OCI-LY1 (cell line): ENCODE results near the gene CENPC.

Experiments
- H2AFZ ChIP-seq: fragments of 200-600 bp; sonication (generic), shearing (Covaris generic); 2 replicates; pipeline ENCODE4 v1.6.0; 2014; ENCODE audit warnings: antibody characterized with exemption, mild to moderate bottlenecking, low read length
- H3F3A ChIP-seq: fragments of 200-600 bp; sonication (generic), shearing (Covaris generic); 2 replicates; pipeline ENCODE4 v1.6.0; 2014; ENCODE audit warnings: mild to moderate bottlenecking, antibody characterized with exemption, low read length, moderate library complexity; ENCODE audit not compliant: insufficient read depth
- H3K27ac ChIP-seq: fragments of 200-600 bp; sonication (generic); 2 replicates; pipeline ENCODE4 v1.5.1; 2014; ENCODE audit warnings: low read length, mixed run types, mild to moderate bottlenecking, low read depth; ENCODE audit not compliant: poor library complexity, severe bottlenecking
- H3K27me3 ChIP-seq: fragments of 200-600 bp; sonication (generic); 2 replicates; pipeline ENCODE4 v1.6.0; 2014; ENCODE audit warnings: antibody characterized with exemption, mild to moderate bottlenecking, low read length, moderate library complexity; ENCODE audit not compliant: insufficient read depth
- H3K36me3 ChIP-seq: fragments of 200-600 bp; sonication (generic); 2 replicates; pipeline ENCODE4 v1.6.1; 2014; ENCODE audit warnings: mild to moderate bottlenecking, antibody characterized with exemption, low read length, moderate library complexity, mixed read lengths; ENCODE audit not compliant: insufficient read depth
- H3K4me1 ChIP-seq: fragments of 200-600 bp; sonication (generic); 2 replicates; pipeline ENCODE4 v1.5.1; 2014; ENCODE audit warnings: mild to moderate bottlenecking, low read length, moderate library complexity; ENCODE audit not compliant: insufficient read depth, severe bottlenecking
- H3K4me2 ChIP-seq: fragments of 200-600 bp; sonication (generic), shearing (Covaris generic); 2 replicates; pipeline ENCODE4 v1.6.1; 2014; ENCODE audit warnings: low read length
- H3K4me3 ChIP-seq: fragments of 200-600 bp; sonication (generic); 2 replicates; pipeline ENCODE4 v1.5.1; 2014; ENCODE audit warnings: low read length, low read depth, mild to moderate bottlenecking, mixed read lengths; ENCODE audit not compliant: poor library complexity, severe bottlenecking
- H3K79me2 ChIP-seq: fragments of 200-600 bp; shearing (Covaris generic); 2 replicates; pipeline ENCODE4 v1.6.1; 2016; ENCODE audit warnings: mixed run types, low read length, mixed read lengths; ENCODE audit not compliant: insufficient read depth
- H3K9ac ChIP-seq: fragments of 200-600 bp; sonication (generic), shearing (Covaris generic); 2 replicates; pipeline ENCODE4 v1.6.1; 2014; ENCODE audit warnings: mild to moderate bottlenecking, low read length, mixed read lengths
- H3K9me2 ChIP-seq: fragments of 200-600 bp; sonication (generic), shearing (Covaris generic); 2 replicates; pipeline ENCODE4 v1.6.1; 2014; ENCODE audit warnings: low read depth, mild to moderate bottlenecking, low read length, mixed read lengths
- H3K9me3 ChIP-seq: fragments of 200-600 bp; shearing (Covaris generic); 2 replicates; pipeline ENCODE4 v1.6.1; 2014; ENCODE audit warnings: low read length, mixed read lengths
- H4K20me1 ChIP-seq: fragments of 200-600 bp; sonication (generic), shearing (Covaris generic); 2 replicates; pipeline ENCODE4 v1.6.0; 2016; ENCODE audit warnings: mild to moderate bottlenecking, low read length; ENCODE audit not compliant: insufficient read depth
- EZH2 ChIP-seq: fragments of 200-600 bp; sonication (generic), shearing (Covaris generic); IDR thresholded peaks from 2 replicates; pipeline ENCODE4 v1.8.0; 2017; ENCODE audit warnings: borderline replicate concordance, mixed run types, mild to moderate bottlenecking, antibody characterized with exemption, low read length, moderate library complexity, mixed read lengths
- TF ChIP-seq, protein P1 (sequence below): fragments of 200-600 bp; sonication (generic), shearing (Covaris generic); IDR thresholded peaks from 2 replicates; pipeline ENCODE4 v1.5.1; 2017; ENCODE audit warnings: mild to moderate bottlenecking, antibody characterized with exemption, low read length, moderate library complexity, mixed read lengths

Gene CENPC

GRCh38 chr4:67520141-67520540, 25.2 kb downstream of the CENPC start:
- Histone ChIP-seq H3K79me2 (peaks cover 29% of the 10 kb centered on the region), H3K9me2 (no peaks in the 10 kb centered on the region), H3K9me3 (no peaks in the 10 kb centered on the region), H3K36me3 (peaks cover 65% of the 10 kb centered on the region), H3K9ac (no peak overlapping the region), H3K4me2 (no peak overlapping the region), H3K4me3 (no peak overlapping the region), H3F3A (no peaks in the 10 kb centered on the region), H3K4me1 (no peaks in the 10 kb centered on the region), H3K27ac (no peak overlapping the region), H2AFZ (no peak overlapping the region), H3K27me3 (no peaks in the 10 kb centered on the region), H4K20me1 (no peaks in the 10 kb centered on the region)
- TF ChIP-seq, protein P1, sequence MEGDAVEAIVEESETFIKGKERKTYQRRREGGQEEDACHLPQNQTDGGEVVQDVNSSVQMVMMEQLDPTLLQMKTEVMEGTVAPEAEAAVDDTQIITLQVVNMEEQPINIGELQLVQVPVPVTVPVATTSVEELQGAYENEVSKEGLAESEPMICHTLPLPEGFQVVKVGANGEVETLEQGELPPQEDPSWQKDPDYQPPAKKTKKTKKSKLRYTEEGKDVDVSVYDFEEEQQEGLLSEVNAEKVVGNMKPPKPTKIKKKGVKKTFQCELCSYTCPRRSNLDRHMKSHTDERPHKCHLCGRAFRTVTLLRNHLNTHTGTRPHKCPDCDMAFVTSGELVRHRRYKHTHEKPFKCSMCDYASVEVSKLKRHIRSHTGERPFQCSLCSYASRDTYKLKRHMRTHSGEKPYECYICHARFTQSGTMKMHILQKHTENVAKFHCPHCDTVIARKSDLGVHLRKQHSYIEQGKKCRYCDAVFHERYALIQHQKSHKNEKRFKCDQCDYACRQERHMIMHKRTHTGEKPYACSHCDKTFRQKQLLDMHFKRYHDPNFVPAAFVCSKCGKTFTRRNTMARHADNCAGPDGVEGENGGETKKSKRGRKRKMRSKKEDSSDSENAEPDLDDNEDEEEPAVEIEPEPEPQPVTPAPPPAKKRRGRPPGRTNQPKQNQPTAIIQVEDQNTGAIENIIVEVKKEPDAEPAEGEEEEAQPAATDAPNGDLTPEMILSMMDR = no peak
- no peak for TF ChIP-seq EZH2

GRCh38 chr4:67512501-67512900, 32.8 kb downstream of the CENPC start:
- Histone ChIP-seq H2AFZ (no peak overlapping the region), H3K27me3 (no peaks in the 10 kb centered on the region), H3K4me3 (no peak overlapping the region), H3K27ac (no peak overlapping the region), H3F3A (no peaks in the 10 kb centered on the region), H3K9me2 (no peaks in the 10 kb centered on the region), H4K20me1 (no peaks in the 10 kb centered on the region), H3K79me2 (no peaks in the 10 kb centered on the region; the same call in 1 of the 2 replicates), H3K4me2 (no peak overlapping the region), H3K36me3 (peaks cover 89% of the 10 kb centered on the region), H3K9me3 (no peaks in the 10 kb centered on the region), H3K9ac (no peak overlapping the region), H3K4me1 (no peaks in the 10 kb centered on the region)
- no peak for TF ChIP-seq EZH2
- TF ChIP-seq, protein P1 = no peak

DNA sequence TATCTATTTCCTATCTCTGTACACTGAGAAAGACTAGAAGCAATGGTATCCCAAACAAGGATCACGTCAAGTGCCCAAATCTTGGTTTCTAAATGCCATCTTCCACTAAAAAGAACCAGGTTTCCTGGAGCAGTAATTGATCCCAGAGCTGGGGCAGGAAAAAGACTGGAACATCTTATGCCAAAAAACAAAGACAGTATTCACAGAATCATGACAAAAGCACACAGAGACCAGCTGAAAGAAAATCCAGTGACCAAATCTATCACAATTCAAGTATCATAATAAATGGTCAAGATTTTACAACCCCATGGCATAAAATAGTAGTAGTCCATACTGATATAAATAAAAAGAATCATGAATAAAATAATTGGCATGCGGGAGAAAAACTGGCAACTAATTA, 44.9 kb downstream of the CENPC start:
- no peak overlapping the region for H3K27ac ChIP-seq
- H3K79me2 ChIP-seq = peaks cover 11% of the 10 kb centered on the region
- H3K27me3 ChIP-seq = no peaks in the 10 kb centered on the region
- H3K9ac ChIP-seq = no peak overlapping the region
- H3K9me2 ChIP-seq = no peaks in the 10 kb centered on the region
- no peak overlapping the region for H2AFZ ChIP-seq
- H3K4me1 ChIP-seq = no peaks in the 10 kb centered on the region
- no peaks in the 10 kb centered on the region for H3K9me3 ChIP-seq
- TF ChIP-seq EZH2 = no peak
- TF ChIP-seq, protein P1 = no peak
- H3K4me2 ChIP-seq = no peak overlapping the region
- H3K36me3 ChIP-seq = peaks cover 77% of the 10 kb centered on the region
- no peak overlapping the region for H3K4me3 ChIP-seq
- no peaks in the 10 kb centered on the region for H4K20me1 ChIP-seq
- no peaks in the 10 kb centered on the region for H3F3A ChIP-seq
